ENCODE measurements around the gene SPINK4.

SPINK4 gene

DNA sequence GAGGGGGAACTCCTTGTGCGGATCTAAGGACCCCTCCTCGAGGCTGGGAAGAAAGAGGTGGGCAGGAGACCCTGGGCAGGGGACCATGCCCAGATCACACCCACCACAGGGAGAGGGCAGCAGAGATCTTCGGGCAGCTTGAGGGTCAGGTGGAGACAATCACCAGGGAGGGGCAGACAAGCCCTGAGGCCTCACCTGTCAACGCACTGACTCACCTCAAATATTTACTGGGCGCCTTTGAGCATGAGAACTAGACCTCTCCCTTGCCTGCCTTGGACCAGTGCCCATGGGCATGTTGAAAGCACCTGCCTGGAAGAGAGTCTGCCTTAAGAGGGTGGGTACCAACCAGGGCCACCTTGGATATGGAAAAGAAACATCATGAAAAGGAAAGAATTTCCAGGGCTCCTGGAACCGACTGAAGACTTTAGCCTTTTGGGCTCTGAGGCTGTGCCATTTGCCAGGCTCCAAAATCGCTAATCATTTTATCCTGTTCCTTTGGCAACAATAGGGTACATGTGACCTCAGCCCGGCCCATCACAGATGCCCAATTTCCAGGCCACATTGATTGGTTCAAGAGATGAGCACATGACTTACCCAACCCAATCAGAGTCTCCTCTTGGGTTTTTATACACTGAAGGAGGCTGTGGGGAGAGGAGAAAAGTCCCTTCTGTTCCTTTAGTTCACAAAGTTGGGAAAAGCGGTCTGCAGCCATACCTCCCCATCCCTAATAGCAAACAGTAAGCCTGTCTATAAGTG is 10.4 kb upstream of the SPINK4 start:
- DNase-seq (ENCODE audit: low read depth in 2 of 2): no peak

DNA sequence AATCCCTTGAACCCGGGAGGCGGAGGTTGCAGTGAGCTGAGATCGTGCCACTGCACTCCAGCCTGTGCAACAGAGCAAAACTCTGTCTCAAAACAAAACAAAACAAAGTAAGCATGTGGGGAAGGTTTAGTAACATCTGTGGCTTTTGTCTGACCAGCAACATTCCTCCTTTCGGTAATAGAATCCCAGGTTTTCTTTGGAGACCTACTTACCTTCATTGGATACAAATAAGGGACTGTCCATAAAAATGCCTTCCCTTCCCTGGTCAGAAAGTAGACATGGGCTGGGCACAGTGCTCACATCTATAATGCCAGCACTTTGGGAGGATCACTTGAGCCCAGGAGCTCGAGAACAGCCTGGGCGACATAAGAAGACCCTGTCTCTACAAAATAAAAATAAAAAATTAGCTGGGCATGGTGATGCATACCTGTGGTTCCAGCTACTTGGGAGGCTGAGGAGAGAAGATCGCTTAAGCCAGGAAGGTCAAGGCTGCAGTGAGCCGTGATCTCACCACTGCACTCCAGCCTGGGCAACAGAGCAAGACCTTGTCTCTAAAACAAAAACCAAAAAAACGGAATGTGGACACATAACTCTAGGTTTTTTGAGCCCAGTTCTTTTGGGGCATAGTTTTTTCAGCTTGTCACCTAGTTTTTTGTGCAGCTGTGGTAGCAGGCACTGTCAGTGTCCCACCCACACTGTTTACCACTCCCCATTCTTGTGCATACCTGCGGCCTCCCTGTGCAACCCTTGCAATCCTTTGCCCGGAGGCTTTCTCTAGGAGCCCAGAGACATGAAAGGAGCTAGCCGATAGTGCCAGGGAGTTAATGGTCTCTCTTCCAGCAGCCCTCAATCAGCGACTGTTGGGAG is 9.0 kb upstream of the SPINK4 start:
- DNase-seq (ENCODE audit: low read depth in 2 of 2): no peak

DNA sequence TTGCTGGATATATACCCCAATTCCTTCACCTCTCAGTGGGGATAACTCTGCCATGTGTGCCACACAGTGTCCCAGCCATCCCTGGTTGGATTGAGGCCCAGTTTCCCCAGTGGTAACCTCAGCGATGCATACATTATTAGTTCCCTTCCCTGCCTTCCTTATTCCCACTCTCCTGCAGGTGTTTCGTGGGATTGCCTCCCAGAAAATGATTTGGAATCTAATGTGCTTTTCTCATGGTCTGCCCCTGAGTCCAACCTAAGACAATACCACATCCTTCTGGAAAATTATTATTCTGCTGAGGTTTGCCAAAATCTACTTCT is 8.4 kb upstream of the SPINK4 start:
- no peak for DNase-seq (ENCODE audit: low read depth in 2 of 2)

DNA sequence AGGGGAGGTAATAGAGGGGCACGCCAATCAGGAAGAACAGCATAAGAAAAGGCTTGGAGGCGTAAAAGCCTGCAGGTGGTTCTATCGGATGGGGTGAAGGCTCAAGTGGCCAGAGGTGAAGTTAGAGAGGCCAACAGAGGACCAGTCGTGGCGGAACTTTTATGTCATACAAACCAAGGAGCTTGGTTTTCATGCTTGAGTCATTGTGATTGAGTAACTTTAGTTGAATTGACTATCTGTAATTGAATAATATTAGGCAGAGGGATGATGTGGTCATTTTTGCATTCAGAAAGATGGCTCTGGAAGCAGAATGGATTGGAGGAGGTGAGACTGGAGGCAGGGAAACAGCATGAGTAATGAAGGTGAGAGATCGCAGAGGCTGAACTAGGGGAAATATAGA is 7.2 kb upstream of the SPINK4 start:
- DNase-seq (ENCODE audit: low read depth in 2 of 2): no peak

DNA sequence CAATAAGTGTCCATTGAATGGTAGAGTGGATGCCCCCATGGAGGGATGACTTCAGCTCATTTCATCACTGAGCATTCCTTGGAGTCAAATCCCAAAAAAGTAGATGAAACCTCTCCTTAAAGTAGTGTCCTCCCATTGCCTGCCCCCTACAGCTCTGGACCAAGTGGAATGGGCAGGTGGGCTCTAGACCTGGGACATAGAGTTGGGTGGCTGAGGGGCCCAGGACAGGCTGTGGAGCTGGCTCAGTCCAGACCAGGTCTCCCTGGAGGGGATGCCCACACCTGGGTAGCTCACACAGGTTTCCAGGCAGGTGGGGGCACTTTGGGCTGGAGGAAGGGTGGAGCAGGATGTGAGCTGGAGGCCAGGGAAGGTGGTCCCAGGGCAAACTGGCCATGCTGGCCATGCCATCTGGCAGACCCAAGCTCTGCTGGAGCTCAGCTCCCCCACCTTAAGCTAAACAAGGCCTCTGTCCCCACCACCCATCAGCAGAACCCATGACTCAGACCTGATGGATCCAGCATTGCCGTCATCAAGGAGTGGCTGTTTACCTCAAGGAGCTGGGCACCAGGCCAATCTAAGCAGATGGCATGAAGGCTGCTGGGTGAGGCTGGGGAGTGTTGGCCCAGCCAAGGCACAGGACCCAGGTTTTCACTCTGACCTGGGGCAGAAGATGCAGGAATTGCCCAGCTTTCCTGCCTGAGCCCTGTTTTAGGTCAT is 6.2 kb upstream of the SPINK4 start:
- no peak for DNase-seq (ENCODE audit: low read depth in 2 of 2)

DNA sequence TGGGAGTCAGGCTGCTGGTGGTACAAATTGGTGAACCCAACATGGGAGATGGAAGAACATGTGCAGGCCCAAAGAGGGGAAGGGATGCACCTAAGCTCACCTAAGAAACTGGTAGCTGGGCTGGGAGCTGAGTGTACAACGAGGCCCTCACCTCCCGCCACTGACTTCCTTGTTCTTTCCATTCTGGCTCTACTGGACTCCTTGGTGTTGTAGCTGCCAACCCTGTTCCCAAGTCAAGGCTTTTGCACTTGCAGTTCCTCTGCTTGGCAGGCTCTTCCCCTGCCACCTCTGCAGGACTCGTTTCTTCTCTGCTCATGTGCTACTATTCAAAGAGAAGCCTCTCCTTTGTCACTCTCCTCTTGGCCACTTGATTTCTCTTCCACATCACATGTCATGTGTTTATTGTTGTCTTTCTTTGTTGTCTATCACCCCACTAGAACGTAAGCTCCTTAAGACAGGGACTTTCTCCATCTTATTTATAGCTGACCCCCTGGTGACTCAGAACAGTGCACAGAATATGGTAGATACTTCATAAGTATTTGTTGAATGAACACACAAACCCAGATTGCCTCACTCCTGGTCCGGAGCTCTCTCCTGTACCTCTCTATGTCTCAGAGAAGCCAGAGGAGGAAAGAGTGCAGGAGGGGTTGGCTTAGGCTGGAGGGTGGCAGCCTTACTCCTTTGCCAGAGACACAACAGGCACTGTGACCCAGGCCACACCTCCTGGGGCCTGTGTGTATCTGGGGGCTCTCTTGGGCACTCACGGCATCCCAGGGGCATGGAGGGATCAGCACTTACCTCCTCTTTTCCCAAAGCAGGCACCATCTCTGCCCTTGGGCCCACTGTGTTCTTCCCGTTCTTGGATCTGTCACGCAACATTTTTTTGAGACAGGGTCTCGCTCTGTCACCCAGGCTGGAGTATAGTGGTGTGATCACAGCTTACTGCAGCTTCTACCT is 5.2 kb upstream of the SPINK4 start:
- no peak for DNase-seq (ENCODE audit: low read depth in 2 of 2)

DNA sequence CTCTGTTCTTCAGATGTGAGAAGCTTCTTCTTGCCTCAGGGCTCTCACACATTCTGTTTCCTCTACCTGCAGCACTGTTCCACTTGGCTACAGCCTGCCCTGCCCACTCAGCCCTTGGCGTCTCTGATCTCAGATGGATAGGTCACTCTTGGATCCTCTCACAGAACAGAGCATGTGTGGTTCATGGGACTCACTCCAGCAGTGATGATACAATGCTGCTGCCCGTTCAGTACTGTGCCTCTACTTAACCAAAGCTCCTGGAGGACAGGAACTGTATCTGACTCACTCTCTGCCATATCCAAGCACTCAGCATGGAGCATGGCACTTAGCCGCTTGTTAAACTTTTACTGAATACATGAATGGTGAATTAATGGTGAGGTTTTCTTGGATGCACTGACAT is 3.4 kb upstream of the SPINK4 start:
- DNase-seq (ENCODE audit: low read depth in 2 of 2): no peak

DNA sequence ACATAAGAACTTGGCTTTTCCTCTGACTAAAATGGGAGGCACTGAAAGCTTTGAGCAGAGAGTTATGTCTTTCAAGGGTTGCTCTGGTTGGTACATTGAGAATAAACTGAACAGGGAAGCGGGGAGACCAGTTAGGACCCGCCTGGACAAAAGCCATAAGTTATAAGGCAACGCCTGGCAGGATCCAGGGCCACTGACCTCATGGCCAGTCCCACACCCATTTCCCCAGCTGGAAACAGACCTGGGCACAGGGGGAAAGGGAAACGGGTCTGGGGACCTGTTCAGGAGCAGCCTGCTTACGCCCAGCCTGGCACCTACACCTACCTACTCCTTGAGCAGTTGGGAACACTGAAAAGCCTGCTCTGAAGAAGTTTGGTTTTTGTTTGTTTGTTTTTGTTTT is 1.3 kb downstream of the SPINK4 start:
- no peak for DNase-seq (ENCODE audit: low read depth in 2 of 2)

DNA sequence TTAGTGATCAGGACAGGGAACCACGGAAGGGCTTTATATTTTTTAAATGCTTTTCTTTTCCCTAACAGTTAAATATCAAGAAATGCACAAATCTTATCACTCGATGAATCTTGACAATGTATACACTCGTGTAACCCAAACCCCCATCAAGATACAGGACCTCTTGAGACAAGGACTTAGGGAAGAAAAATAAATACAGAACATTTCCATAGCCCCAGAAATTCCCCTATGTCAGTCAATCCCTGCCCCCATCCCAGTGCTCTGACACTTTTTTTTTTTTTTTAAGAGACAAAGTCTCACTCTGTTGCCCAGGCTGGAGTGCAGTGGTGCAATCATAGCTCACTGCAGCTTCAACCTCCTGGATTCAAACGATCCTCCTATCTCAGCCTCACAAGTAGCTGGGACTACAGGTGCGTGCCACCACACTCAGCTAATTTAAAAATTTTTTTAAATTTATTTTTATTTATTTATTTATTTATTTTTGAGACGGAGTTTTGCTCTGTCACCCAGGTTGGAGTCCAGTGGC is 2.7 kb downstream of the SPINK4 start:
- no peak for DNase-seq (ENCODE audit: low read depth in 2 of 2)

DNA sequence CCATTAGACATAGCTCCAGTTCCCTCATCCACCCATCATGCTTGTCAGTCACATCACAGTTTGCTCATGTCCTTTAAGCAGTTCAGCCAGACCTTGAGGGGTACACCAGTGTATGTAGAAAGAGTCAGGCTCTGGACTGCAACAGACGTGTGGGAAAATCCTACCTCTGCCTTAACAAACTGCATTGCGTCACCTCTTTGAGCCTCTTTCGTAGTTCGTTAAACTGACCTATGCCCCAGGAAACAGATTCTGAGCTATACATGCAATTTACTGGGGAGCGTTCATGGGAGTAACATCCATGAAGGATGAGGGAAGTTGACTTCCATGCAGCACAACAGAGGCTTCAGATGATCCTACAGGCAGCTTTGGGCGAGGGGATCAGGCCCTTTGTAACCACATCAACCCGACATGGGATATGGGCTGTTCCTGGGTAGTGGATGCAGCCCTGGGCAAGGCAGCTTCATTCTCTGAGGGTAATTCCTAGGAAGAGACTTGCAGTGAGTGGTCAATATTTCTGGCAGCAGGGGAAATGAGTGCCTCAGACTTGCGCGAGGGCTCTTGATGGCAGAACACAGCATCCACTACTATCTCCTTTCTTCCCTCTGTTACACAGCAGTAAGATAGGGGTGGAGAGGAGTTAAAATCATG is 4.3 kb downstream of the SPINK4 start:
- DNase-seq (ENCODE audit: low read depth in 2 of 2): no peak

DNA sequence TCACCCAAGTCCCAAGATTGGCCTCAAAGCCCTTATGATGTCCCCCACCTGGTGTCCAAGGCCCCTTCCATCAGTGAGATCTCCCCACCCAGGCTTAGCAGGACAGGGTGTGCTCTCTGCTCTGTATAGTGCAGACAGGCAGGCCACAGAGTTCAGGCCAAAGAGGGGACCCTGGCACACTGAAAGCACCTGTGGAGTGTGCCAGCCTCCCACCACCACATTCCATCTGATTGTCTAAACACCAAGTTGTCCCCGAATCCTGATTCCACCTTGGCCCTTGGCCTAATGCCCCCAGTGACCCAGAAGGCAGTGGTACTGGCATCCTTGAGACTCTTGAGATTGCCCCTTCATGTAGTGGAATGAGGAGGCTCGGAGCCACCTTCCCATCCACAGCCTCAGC is 5.4 kb downstream of the SPINK4 start:
- no peak for DNase-seq (ENCODE audit: low read depth in 2 of 2)

DNA sequence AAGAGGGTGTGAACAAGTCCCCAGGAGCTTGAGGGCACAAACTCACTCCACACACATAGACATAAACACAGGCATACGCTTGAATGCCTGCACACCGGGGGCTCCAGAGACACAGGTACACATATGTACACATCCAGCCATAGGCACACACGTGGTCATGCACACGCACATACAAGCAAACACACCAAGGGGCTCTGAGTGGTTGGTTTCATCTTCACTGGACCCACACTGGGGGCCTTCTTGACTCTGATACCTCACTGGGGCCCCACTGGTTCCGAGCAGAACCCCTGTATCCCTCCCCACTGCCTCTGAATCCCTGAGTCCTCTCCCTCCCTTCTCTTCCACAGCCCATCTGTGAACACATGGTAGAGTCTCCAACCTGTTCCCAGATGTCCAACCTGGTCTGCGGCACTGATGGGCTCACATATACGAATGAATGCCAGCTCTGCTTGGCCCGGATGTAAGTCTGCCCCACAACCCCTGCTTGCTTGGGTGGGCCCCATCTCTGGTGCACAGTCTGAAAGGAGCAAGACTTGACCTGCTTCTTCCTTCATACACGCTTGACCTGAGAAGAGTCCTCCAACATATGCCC is 6.4 kb downstream of the SPINK4 start:
- DNase-seq (ENCODE audit: low read depth in 2 of 2): no peak

DNA sequence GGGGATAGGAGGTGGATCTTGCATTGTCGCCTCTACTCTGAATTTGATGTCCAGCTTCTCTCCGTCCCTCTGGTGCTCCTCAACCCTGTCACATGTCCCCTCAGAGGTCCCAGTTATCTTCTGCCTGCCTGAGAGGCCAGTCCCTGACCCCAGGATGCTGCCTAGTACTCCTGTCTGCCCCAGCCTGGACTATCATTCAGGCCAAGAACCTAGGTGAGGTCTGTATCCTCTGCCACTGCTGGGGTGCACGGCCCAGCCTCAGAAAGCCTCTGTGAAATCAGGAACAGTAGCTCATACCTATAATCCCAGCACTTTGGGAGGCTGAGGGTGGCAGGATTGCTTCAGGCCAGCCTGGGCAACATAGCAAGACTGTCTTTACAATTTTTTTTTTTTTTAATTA is 8.6 kb downstream of the SPINK4 start:
- no peak for DNase-seq (ENCODE audit: low read depth in 2 of 2)

DNA sequence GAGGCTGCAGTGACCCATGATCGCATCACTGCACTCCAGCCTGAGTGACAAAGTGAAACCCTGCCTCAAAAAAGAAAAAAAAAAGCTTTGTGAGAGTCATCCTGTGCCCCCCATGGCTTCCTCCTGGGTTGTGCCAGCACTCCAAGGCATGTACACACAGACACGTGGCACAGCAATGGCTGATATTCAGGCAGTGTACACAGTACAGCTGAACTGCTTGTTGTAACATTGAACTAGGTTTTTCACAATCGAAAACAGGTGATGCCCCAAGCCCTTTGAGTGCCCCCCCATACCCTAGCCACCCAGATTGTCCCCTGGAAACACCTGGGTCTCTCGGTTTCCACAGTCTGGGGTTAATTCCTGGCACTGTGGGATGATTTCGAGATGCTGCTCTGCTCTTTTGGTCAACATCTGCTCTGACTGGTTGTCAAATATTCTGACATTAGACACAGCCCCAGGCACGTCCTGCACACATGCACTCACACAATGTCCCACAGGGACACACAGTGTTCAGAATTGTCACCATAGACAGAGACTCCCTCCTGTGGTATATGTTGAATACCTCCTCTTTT is 9.2 kb downstream of the SPINK4 start:
- no peak for DNase-seq (ENCODE audit: low read depth in 2 of 2)

DNA sequence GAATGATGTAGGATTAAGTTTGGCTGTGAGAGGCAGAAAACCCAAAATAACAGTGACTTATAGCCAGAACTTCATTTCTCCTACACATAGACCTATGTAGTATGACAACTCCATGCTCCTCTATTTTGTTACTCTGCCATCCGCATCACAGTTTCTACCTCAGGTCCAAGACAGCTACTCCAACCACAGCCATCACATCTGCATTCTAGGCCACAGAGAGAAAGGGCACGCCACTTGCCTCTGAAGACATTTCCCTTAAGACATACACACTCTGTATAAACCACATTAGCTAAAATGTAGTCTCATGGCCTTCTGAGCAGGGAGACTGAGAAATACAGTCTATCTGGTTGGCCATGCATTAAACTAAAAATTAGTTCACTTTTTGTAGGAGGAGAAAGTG is 10.0 kb downstream of the SPINK4 start:
- no peak for DNase-seq (ENCODE audit: low read depth in 2 of 2)

DNA sequence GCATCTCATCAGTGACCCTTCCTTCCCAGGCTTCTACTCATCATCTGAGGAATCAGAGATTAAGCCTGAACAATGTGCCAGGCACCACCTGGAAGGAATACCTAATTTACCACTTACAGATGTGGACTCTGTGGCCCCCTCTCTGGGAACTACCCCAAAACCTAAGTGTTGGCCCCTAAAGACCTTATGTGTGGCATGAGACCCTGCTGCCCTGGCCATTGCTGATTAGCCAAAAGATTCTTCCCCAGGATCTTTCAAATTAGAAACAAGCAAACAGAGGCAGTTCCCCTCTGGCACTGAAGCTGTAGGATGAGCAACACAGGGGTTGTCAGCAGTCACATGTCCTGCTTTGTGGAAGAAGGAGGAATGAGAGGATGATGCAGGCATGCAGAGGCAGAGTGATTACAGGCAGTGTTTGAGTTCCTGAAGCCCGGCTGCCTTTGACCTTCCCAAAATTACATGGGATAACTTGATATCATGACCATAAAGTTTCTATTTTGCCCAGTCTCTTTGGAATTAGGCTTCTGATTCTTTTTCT is 10.6 kb downstream of the SPINK4 start:
- no peak for DNase-seq (ENCODE audit: low read depth in 2 of 2)

DNA sequence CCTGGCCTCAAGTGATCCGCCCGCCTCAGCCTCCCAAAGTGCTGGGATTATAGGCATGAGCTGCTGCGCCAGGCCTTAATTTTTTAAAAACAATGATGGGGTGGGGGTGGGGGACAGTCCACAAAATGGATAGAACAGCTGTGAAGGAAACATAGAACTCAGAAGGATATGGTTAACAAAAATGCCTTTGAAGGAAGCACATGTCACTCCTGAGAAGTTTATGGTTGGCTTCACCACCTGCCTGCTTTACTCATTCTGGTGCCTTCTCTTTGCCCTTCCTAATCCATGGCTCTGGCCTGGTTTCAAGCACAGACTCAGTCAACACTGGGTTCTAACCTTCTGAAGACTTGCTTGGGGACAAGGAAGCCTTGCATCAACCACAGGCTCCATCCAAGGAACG is 14.2 kb downstream of the SPINK4 start:
- no peak for DNase-seq (ENCODE audit: low read depth in 2 of 2)

DNA sequence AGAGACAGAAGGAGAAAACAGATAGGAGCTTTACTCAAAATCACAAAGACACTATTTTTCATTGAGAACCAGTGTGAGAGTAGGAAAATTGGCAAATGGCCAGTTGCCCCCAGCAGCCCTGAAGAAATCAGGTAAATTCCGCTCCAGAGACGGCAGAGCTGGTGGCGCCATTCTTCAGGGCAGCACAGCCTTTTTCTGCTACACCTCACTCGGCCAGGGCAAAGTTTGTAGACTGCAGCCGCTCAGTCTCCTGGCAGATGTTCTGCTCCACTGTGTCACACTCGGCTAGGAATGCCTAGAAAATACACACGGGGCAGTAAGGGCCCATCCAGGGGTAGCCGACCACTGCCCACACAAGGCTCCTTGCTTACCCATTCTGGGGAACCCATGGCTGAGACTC is 15.0 kb downstream of the SPINK4 start:
- no peak for DNase-seq (ENCODE audit: low read depth in 2 of 2)

DNA sequence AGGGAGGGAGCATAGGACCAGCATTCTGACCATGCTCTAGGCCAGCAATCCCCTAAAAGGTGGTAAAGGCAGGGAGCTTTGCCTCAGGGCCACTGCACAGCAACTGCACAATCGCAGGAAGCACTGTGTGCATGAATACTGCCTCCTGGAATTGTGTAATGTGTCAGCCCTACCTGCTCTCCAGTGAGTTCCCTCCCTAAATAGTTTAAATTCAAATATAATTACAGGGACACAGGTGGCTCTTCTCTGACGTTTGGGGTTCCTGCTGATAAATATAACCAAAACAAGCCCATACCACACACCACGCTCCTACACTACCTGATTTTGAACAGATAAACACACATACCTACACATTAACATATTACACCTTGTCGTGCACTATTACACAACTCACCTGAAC is 15.5 kb downstream of the SPINK4 start:
- DNase-seq (ENCODE audit: low read depth in 2 of 2): no peak

DNA sequence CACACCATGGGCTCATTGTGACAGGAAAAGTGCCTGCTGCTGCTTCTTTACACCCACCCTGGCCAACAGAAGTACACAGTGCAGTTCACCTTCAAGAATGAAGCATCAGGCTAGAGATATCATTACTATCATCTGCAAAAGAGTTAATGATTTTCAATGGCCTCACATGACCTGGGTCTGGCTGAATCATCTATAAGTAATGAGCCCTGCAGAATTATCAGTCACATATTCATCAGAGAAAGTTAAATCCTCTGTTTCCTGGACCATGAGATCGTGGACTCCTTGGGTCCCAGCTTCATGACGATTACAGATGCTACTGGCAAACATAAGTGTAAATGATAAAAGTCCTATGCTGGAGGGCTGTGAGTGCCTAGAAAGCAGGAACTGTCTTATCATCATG is 16.3 kb downstream of the SPINK4 start:
- DNase-seq (ENCODE audit: low read depth in 2 of 2): no peak
